CD4-positive, alpha-beta T cell (primary cell): Measurements from ENCODE around the gene SOS2. TPM values are rescaled to one million over a fixed set of nuclear protein-coding genes. Genes with fewer than 3 reads are reported as not detected.

Source experiments
- ATAC-seq: fragments of 200-7000 bp; cut with Tn5 transposase; one replicate; pipeline ENCODE4 v1.10.0; 2022; ENCODE audit warnings: mild to moderate bottlenecking; ENCODE audit not compliant: poor library complexity
- CTCF ChIA-PET: fragments of 350-600 bp; sonication (Branson Sonifier 250); formaldehyde crosslinking; loops from one replicate; lab custom pipeline; 2021; ENCODE audit warnings: antibody characterized with exemption, inconsistent platforms; lab: Charles Lee
- POLR2A ChIA-PET: fragments of 350-600 bp; sonication (Branson Sonifier 250); formaldehyde crosslinking; loops from one replicate; lab custom pipeline; 2021; ENCODE audit warnings: antibody characterized with exemption, inconsistent platforms; lab: Charles Lee
- DNase-seq, 14 experiments: peaks; one replicate each; pipeline ENCODE4 v3.0.0-alpha.2; 2013 to 2020; ENCODE audit warnings: mixed read lengths in 2 of 14
- H3K27ac ChIP-seq, 2 donors: one replicate each; pipeline versions ENCODE4 v1.5.1 to v1.7.0; 2013; ENCODE audit warnings: low read length in 2 of 2, low read depth in 1 of 2, mild to moderate bottlenecking in 1 of 2
- H3K27me3 ChIP-seq, 2 experiments: 1 replicate in 1 of 2; 2 replicates in 1 of 2; pipeline versions ENCODE4 v1.6.1 to v1.7.0; 2013; ENCODE audit warnings: low read length in 2 of 2, control low read depth in 1 of 2, mild to moderate bottlenecking in 1 of 2, moderate library complexity in 1 of 2; ENCODE audit not compliant: insufficient read depth in 2 of 2, control insufficient read depth in 1 of 2
- H3K36me3 ChIP-seq: one replicate; pipeline ENCODE4 v1.6.1; 2013; ENCODE audit warnings: low read length, control low read depth; ENCODE audit not compliant: insufficient read depth
- H3K4me1 ChIP-seq: one replicate; pipeline ENCODE4 v1.6.1; 2013; ENCODE audit warnings: low read length, control low read depth; ENCODE audit not compliant: insufficient read depth
- H3K4me3 ChIP-seq: one replicate; pipeline ENCODE4 v1.5.1; 2013; ENCODE audit warnings: mild to moderate bottlenecking, low read length, moderate library complexity
- H3K9me3 ChIP-seq, 2 experiments: 1 replicate in 1 of 2; 2 replicates in 1 of 2; pipeline versions ENCODE4 v1.6.1 to v1.7.0; 2013; ENCODE audit warnings: low read length in 2 of 2, mild to moderate bottlenecking in 2 of 2, control low read depth in 1 of 2, moderate library complexity in 1 of 2; ENCODE audit not compliant: control insufficient read depth in 1 of 2, insufficient read depth in 1 of 2
- H3K27ac Mint-ChIP-seq: one replicate; pipeline ENCODE4 v1.8.0; 2020; ENCODE audit warnings: mixed read lengths
- H3K27me3 Mint-ChIP-seq: one replicate; pipeline ENCODE4 v1.8.0; 2021; ENCODE audit warnings: mixed read lengths
- H3K36me3 Mint-ChIP-seq: one replicate; pipeline ENCODE4 v1.8.0; 2021; ENCODE audit warnings: low read depth, mixed read lengths
- H3K4me1 Mint-ChIP-seq: one replicate; pipeline ENCODE4 v1.8.0; 2021; ENCODE audit warnings: low read depth, mixed read lengths
- H3K4me3 Mint-ChIP-seq: one replicate; pipeline ENCODE4 v1.8.0; 2020; ENCODE audit warnings: mild to moderate bottlenecking, mixed read lengths
- H3K9me3 Mint-ChIP-seq: one replicate; pipeline ENCODE4 v1.8.0; 2020; ENCODE audit warnings: mixed read lengths
- CTCF ChIP-seq: fragments of 200-600 bp; IDR thresholded peaks from one replicate; pipeline ENCODE4 v1.8.0; 2022; ENCODE audit warnings: antibody characterized with exemption, mild to moderate bottlenecking
- intact Hi-C, 2 experiments: fragments of 100-400 bp; cut with DNase I in 1 of 2; cut with micrococcal nuclease in 1 of 2; formaldehyde crosslinking; loops; one replicate each; pipeline versions ENCODE4 v1.15.1 to v1.9.0; 2023 to 2025; cut with DNase I, micrococcal nuclease
- total RNA-seq, 174 experiments: library from RNA in 2 of 174; stranded (reverse) in 2 of 174; gene quantifications; one replicate each; pipeline ENCODE4 v1.2.3 and lab custom pipeline; 2021 to 2026

SOS2 gene
- total RNA-seq, 2 experiments from 2014 or later = 53.8 to 56.7 TPM

GRCh38 chr14:50092006-50092555, 139.3 kb downstream of the SOS2 start:
- Histone ChIP-seq H3K4me1 (peaks cover 57% of the 10 kb centered on the region), H3K36me3 (no peaks in the 10 kb centered on the region), H3K4me3 (no peak overlapping the region), H3K27me3 (no peaks in the 10 kb centered on the region), H3K27ac (no peak overlapping the region), H3K9me3 (no peaks in the 10 kb centered on the region)
- no peak for TF ChIP-seq CTCF
- DNase-seq (no peak), ATAC-seq (no peak)
- ChIA-PET CTCF (no interaction called here), POLR2A (interaction anchor here (1.0 to 1.3 kb wide), 5 partner anchors 85 to 231 kb away, joined by 3 read pairs; no protein-coding TSS in a partner anchor)
- peak overlapping the region; percentile 57 for H3K27ac Mint-ChIP-seq
- H3K4me1 Mint-ChIP-seq = peaks cover 76% of the 10 kb centered on the region
- H3K4me3 Mint-ChIP-seq = no peak overlapping the region
- intact Hi-C loops = no loop called here
- no peaks in the 10 kb centered on the region for H3K27me3 Mint-ChIP-seq
- H3K9me3 Mint-ChIP-seq = no peaks in the 10 kb centered on the region
- no peaks in the 10 kb centered on the region for H3K36me3 Mint-ChIP-seq

GRCh38 chr14:50091240-50091913, 140.0 kb downstream of the SOS2 start:
- ChIA-PET POLR2A (interaction anchor here (1.0 to 1.4 kb wide), 6 partner anchors 29 to 230 kb away, joined by 3 to 8 read pairs (median 3); no protein-coding TSS in a partner anchor), CTCF (interaction anchor here (0.6 to 0.7 kb wide), 2 partner anchors 10 to 256 kb away, joined by 3 read pairs; no protein-coding TSS in a partner anchor)
- H3K27ac Mint-ChIP-seq = peak overlapping the region; percentile 28
- H3K27me3 ChIP-seq = no peaks in the 10 kb centered on the region
- no peak overlapping the region for H3K4me3 Mint-ChIP-seq
- intact Hi-C loops = no loop called here
- H3K36me3 Mint-ChIP-seq = no peaks in the 10 kb centered on the region
- no peaks in the 10 kb centered on the region for H3K9me3 Mint-ChIP-seq
- TF ChIP-seq CTCF = no peak
- no peak overlapping the region for H3K4me3 ChIP-seq
- no peaks in the 10 kb centered on the region for H3K9me3 ChIP-seq
- no peaks in the 10 kb centered on the region for H3K36me3 ChIP-seq
- DNase-seq = no peak
- peaks cover 54% of the 10 kb centered on the region for H3K4me1 ChIP-seq
- no peaks in the 10 kb centered on the region for H3K27me3 Mint-ChIP-seq
- peaks cover 72% of the 10 kb centered on the region for H3K4me1 Mint-ChIP-seq
- H3K27ac ChIP-seq = no peak overlapping the region
- ATAC-seq = no peak

- CTCF ChIA-PET = interaction anchor here (1.1 kb wide), 1 partner anchor 237 kb away, joined by 3 read pairs; the partner anchor contains the start of gene NEMF
- H3K36me3 Mint-ChIP-seq = no peaks in the 10 kb centered on the region
- H3K27ac Mint-ChIP-seq = peak overlapping the region; percentile 87
- Histone ChIP-seq H3K27ac (no peak overlapping the region), H3K4me1 (peaks cover 60% of the 10 kb centered on the region), H3K36me3 (no peaks in the 10 kb centered on the region), H3K27me3 (no peaks in the 10 kb centered on the region), H3K4me3 (no peak overlapping the region), H3K9me3 (no peaks in the 10 kb centered on the region)
- intact Hi-C loops = no loop called here
- no peaks in the 10 kb centered on the region for H3K9me3 Mint-ChIP-seq
- peak in 11 of 14 experiments; percentile 17 to 63 (median 31) for DNase-seq
- TF ChIP-seq CTCF = no peak
- POLR2A ChIA-PET = interaction anchor here (1.0 to 5.5 kb wide), 8 partner anchors 7 to 235 kb away, joined by 3 to 75 read pairs (median 12); partner anchors contain the start of gene VCPKMT
- H3K4me3 Mint-ChIP-seq = peak overlapping the region; percentile 20
- H3K27me3 Mint-ChIP-seq = no peaks in the 10 kb centered on the region
- ATAC-seq = peak; percentile 49
- H3K4me1 Mint-ChIP-seq = peaks cover 83% of the 10 kb centered on the region
Observed at GRCh38 chr14:50089208-50089607, 142.2 kb downstream of the SOS2 start.
